HG03060 (cell line): Measurements from ENCODE around the gene GNAL.
A peak's percentile ranks its signal among the peaks of the same experiment; 100 is the strongest.
"Not testable (repeated sequence)": the region's sequence is repeated elsewhere in the genome, so short reads cannot be mapped to it uniquely, and the experiment has no call there.

ENCODE experiments used
- ATAC-seq: cut with Tn5 transposase; IDR thresholded peaks from one replicate; pipeline ENCODE4 v1.9.1; 2021; ENCODE audit warnings: low read depth, moderate number of reproducible peaks; ENCODE audit not compliant: unreplicated experiment

Gene GNAL

GRCh38 chr18:11891737-11892136 lies 202.7 kb downstream of the GNAL start:
- ATAC-seq: no peak

DNA sequence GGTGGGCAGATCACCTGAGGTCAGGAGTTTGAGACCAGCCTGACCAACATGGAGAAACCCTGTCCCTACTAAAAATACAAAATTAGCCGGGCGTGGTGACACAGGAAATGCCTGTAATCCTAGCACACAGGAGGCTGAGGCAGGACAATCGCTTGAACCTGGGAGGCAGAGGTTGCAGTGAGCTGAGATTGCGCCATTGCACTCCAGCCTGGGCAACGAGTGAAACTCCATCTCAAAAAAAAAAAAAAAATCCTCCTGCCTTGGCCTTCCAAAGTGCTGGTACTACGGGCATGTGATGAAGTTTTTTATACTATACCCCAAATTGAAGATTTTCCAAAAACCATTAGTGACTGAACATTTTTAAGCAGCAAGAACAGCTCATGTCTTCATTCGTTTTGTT lies 203.4 kb downstream of the GNAL start:
- not testable (repeated sequence) for ATAC-seq

DNA sequence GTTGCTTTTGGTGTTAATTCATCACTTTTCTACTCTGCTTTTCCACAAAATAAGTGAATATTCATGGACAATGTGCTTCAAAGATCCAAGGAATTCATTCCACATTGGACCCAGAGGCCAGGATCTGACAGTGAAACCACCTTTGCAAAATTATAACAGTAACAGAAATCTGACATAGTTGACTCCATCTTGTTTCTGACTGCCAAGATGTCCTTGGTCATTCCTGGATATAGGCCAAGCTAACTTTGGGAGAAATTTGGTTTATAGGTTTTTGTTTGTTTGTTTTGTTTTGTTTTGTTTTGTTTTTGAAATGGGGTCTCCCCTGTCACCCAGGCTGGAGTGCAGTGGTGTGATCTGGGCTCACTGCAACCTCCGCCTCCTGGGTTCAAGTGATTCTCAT lies 208.7 kb downstream of the GNAL start:
- no peak for ATAC-seq

GRCh38 chr18:11899063-11899462 lies 210.0 kb downstream of the GNAL start:
- no peak for ATAC-seq

- ATAC-seq: no peak
These were observed 212.9 kb downstream of the GNAL start for GRCh38 chr18:11901826-11902438.

DNA sequence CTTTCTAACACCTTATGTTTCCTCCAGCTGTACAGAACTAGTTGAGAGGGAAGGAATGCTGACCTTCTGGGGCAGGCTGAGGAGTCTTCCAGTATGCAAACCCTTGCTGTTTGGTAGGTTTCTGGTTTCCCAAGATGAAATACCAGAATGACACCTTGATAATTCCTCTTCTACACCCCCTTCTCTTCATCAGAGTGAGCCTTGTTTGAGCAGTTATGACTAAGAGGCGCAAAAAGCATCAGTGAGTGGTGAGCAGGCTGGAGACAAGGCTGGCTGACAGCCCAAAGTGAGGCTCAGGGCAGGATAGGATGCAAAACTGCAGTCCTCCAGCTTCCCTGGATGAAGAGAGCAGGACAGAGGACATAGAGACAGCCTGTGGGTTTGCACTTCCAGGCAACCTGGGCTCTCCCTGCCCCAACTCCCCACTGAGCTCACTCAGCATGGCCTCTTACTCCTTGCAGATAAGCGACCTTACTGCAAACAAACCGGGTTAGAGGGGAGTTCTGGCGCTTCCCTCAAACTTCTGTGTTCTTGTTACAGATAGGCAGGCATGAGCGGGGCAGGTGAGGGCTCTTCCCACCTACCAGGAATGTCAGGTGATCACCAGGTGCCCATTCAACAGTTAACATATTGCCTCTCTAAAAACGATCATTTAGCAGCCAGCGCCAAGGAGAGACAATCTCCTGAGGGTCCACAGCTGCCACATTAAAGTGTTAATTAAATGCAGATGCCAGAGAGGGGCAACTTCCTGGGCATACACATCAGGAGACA lies 213.6 kb downstream of the GNAL start:
- ATAC-seq: no peak

DNA sequence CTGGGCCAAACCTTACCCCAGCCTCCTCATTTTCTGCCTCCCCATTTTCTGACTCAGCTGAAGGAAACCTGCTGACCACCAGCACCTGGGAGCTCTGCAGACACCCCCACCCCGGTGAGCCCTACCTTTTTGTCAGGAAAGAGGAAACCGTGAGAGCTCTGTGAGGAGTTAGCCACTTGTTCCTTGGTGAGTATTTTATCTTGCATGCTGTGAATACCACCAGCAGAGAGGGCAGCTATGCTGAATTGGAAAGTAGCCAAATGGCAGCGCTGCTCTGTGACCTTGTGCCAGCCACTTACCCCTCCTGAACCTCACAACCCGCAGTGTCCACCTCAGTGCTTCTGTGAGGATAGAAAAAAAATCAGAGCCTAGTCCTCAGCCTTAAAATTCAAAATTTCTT lies 216.5 kb downstream of the GNAL start:
- ATAC-seq: no peak

- ATAC-seq: no peak
These were observed 217.1 kb downstream of the GNAL start for GRCh38 chr18:11906176-11906575.

- ATAC-seq: no peak
These were observed 218.1 kb downstream of the GNAL start for GRCh38 chr18:11906926-11907874.

DNA sequence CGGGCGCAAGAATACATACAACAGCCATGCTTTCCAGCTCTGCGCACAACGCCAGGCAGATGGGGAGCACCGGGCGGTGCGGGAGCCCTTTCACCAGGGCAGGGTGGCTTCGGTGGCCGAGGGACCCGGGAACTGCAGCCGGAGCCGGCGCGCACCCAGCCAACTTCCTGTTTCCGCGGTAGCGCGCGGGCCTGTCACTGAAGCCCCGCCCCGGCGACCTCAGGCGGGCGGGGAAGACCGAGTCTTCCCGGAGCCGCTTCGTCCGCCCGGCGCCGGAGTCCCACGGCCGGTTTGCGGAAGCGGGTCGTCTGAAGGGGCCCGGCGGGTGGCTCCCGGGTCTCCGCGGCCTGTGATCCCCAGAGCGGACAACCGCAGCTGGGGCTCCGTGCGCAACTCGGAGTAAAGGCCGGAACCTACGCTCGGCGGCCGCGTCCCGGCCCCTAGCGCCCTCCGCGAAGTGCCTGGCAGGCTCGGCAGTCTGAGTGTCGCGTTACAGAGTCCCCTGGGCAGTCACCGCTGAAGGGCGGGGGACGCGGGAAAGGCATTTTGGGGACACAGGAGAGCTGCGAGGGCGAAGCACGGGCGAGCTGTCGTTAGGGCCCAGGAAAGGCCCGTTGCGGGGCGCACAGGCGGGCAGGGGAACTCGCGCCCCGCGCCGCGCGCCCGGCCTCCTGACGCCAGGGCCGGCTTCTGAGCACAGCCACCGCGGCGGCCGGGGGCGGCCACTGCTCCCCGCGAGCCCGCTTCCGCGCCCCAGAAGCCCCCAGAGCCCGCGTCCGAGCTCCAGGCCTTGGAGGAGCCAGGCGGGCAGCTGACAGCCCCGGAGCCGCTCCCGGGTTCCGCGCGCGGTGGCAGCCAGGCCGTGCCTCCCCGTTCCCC lies 219.4 kb downstream of the GNAL start, which contains the start of gene MPPE1:
MPPE1 (minus strand) TSS at position 136 of the 879 bp plus-strand sequence. CDS start 11,053 bp downstream, outside the sequence.
- peak; percentile 68 for ATAC-seq

GRCh38 chr18:11909061-11909455 lies 220.0 kb downstream of the GNAL start:
- ATAC-seq: no peak

- no peak for ATAC-seq
These were observed 220.5 kb downstream of the GNAL start for GRCh38 chr18:11909591-11910026.

- not testable (repeated sequence) for ATAC-seq
These were observed 227.8 kb downstream of the GNAL start for GRCh38 chr18:11916880-11917279.

GRCh38 chr18:11919522-11919921 lies 230.5 kb downstream of the GNAL start:
- ATAC-seq: not testable (repeated sequence)

DNA sequence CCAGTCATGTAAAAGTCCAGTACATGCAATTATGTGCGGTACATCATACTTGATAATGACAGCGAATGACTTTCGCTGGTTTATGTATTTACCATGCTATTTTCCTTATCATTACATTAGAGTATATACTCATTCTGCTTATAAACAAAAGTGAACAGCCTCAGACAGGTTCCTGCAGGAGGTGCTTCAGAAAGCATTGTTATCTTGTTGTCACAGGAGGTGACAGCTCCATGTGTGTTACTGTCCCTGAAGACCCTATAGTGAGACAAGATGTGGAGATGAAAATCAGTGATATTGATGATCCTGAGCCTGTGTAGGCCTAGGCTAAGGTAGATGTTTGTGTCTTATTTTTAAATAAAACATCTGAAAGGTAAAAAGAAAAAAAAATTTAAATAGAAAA lies 234.4 kb downstream of the GNAL start:
- ATAC-seq: no peak

GRCh38 chr18:11925800-11926481 lies 236.9 kb downstream of the GNAL start:
- no peak for ATAC-seq

DNA sequence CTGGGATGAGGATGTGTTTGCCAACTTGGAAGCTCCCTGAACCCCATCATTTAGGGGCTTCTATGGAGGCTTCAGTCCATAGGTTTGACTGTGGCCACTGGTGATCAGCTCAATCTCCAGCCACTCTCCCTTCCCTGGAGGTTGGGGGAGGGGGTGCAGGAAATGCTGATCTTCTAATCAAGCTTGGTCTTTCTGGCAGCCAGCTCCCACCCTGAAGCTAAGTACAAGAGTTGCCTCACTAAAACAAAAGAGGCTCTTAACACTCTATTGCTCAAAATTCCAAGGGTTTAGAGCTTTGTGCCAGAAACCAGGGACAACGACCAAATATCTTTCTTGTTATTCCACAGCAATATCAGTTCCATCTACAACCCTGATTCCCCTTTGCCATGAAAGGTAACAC lies 238.4 kb downstream of the GNAL start:
- ATAC-seq: no peak

DNA sequence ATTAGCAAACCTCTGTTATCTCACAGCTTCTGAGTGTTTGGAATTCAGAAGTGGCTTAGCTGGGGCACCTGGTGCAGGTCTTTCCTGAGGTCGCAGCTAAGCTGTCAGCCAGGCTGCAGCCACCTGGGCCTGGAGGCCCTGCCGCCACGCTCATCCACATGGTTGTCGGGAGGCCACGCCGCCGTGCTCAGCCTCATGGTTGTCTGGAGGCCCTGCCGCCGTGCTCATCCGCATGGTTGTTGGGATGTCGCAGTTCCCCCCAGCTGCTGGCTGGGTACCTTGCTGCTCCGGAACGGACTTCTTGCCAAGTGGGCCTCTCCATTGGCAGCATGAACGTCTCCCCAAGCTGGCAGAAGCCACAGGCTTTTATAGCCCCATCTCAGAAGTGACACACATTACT lies 243.3 kb downstream of the GNAL start:
- ATAC-seq: no peak
